H9 (cell line): ENCODE measurements around the gene BIRC6. TPM values are rescaled to one million over a fixed set of nuclear protein-coding genes. Genes with fewer than 3 reads are reported as not detected.

Experiments
- DNase-seq: peaks from one replicate; pipeline ENCODE4 v3.0.0-alpha.2; 2017
- H2AFZ ChIP-seq: one replicate; pipeline ENCODE4 v1.6.1; 2013; ENCODE audit warnings: mild to moderate bottlenecking, low read length, control low read depth, moderate library complexity
- H2AK5ac ChIP-seq: 2 replicates; pipeline ENCODE4 v1.6.1; 2013; ENCODE audit warnings: low read length, control low read depth, mixed read lengths; ENCODE audit not compliant: insufficient read length
- H2BK120ac ChIP-seq: one replicate; pipeline ENCODE4 v1.6.1; 2013; ENCODE audit warnings: low read depth, mild to moderate bottlenecking, low read length, control low read depth, inconsistent platforms; ENCODE audit not compliant: poor library complexity, severe bottlenecking
- H2BK12ac ChIP-seq: 2 replicates; pipeline ENCODE4 v1.6.1; 2013; ENCODE audit warnings: low read length, control low read depth, mixed read lengths, low read depth; ENCODE audit not compliant: insufficient read length
- H2BK15ac ChIP-seq: 2 replicates; pipeline ENCODE4 v1.6.1; 2013; ENCODE audit warnings: low read depth, low read length, control low read depth
- H2BK20ac ChIP-seq: one replicate; pipeline ENCODE4 v1.6.1; 2013; ENCODE audit warnings: low read depth, mild to moderate bottlenecking, low read length, control low read depth, inconsistent platforms; ENCODE audit not compliant: poor library complexity, severe bottlenecking
- H2BK5ac ChIP-seq: 2 replicates; pipeline ENCODE4 v1.6.1; 2013; ENCODE audit warnings: low read length, control low read depth, mixed read lengths; ENCODE audit not compliant: insufficient read length
- H3K14ac ChIP-seq: 2 replicates; pipeline ENCODE4 v1.6.1; 2013; ENCODE audit warnings: low read length, control low read depth; ENCODE audit not compliant: insufficient read depth
- H3K18ac ChIP-seq: 2 replicates; pipeline ENCODE4 v1.6.1; 2013; ENCODE audit warnings: low read depth, mild to moderate bottlenecking, mixed read lengths, low read length, control low read depth; ENCODE audit not compliant: insufficient read length
- H3K23ac ChIP-seq: 2 replicates; pipeline ENCODE4 v1.6.1; 2013; ENCODE audit warnings: low read length, control low read depth, mixed read lengths, low read depth; ENCODE audit not compliant: insufficient read length
- H3K23me2 ChIP-seq: 2 replicates; pipeline ENCODE4 v1.6.1; 2013; ENCODE audit warnings: low read depth, mild to moderate bottlenecking, mixed read lengths, low read length, control low read depth; ENCODE audit not compliant: insufficient read length, poor library complexity, severe bottlenecking
- H3K27ac ChIP-seq: 2 replicates; pipeline ENCODE4 v1.5.1; 2013; ENCODE audit warnings: low read length, control low read depth, mixed read lengths, low read depth; ENCODE audit not compliant: insufficient read length
- H3K27me3 ChIP-seq: 2 replicates; pipeline ENCODE4 v1.6.1; 2013; ENCODE audit warnings: low read length, control low read depth, inconsistent platforms; ENCODE audit not compliant: insufficient read depth
- H3K4ac ChIP-seq: 2 replicates; pipeline ENCODE4 v1.6.1; 2013; ENCODE audit warnings: low read depth, mild to moderate bottlenecking, control low read depth, inconsistent platforms, low read length, moderate library complexity
- H3K4me1 ChIP-seq: 2 replicates; pipeline ENCODE4 v1.6.1; 2013; ENCODE audit warnings: low read length, control low read depth, inconsistent platforms; ENCODE audit not compliant: insufficient read depth
- H3K4me2 ChIP-seq: 2 replicates; pipeline ENCODE4 v1.6.1; 2013; ENCODE audit warnings: low read length, control low read depth, mixed read lengths; ENCODE audit not compliant: insufficient read length, insufficient read depth
- H3K56ac ChIP-seq: 2 replicates; pipeline ENCODE4 v1.6.1; 2013; ENCODE audit warnings: low read depth, mild to moderate bottlenecking, mixed read lengths, low read length, control low read depth; ENCODE audit not compliant: insufficient read length
- H3K79me1 ChIP-seq: 2 replicates; pipeline ENCODE4 v1.6.1; 2013; ENCODE audit warnings: low read depth, mild to moderate bottlenecking, moderate library complexity, low read length, control low read depth, inconsistent platforms; ENCODE audit not compliant: insufficient read depth, poor library complexity, severe bottlenecking
- H3K79me2 ChIP-seq: 2 replicates; pipeline ENCODE4 v1.6.1; 2013; ENCODE audit warnings: low read length, control low read depth, inconsistent platforms; ENCODE audit not compliant: insufficient read depth
- H3K9ac ChIP-seq: 2 replicates; pipeline ENCODE4 v1.6.1; 2013; ENCODE audit warnings: low read length, control low read depth, mixed read lengths; ENCODE audit not compliant: insufficient read length; ENCODE audit errors: extremely low read depth
- H3K9me3 ChIP-seq: one replicate; pipeline ENCODE4 v1.6.1; 2013; ENCODE audit warnings: low read depth, low read length, inconsistent platforms; ENCODE audit not compliant: control insufficient read depth
- H3T11ph ChIP-seq: one replicate; pipeline ENCODE4 v1.6.1; 2013; ENCODE audit warnings: mild to moderate bottlenecking, low read length, control low read depth, inconsistent platforms
- H4K20me1 ChIP-seq: one replicate; pipeline ENCODE4 v1.6.1; 2013; ENCODE audit not compliant: control insufficient read depth, insufficient read length, insufficient read depth
- H4K5ac ChIP-seq: 2 replicates; pipeline ENCODE4 v1.6.1; 2013; ENCODE audit warnings: low read depth, mild to moderate bottlenecking, mixed read lengths, low read length, control low read depth; ENCODE audit not compliant: insufficient read length
- H4K8ac ChIP-seq: replicated peaks from 2 replicates; pipeline ENCODE4 v1.6.1; 2013; ENCODE audit warnings: low read length, control low read depth, mixed read lengths, low read depth; ENCODE audit not compliant: insufficient read length
- H4K91ac ChIP-seq: 2 replicates; pipeline ENCODE4 v1.6.1; 2013; ENCODE audit warnings: low read depth, mild to moderate bottlenecking, moderate library complexity, mixed read lengths, low read length, control low read depth; ENCODE audit not compliant: insufficient read length
- H3K27ac Mint-ChIP-seq, 3 experiments: 2 replicates in 2 of 3; 3 replicates in 1 of 3; pipeline ENCODE4 v1.8.0; 2020 to 2021; ENCODE audit warnings: mixed read lengths in 3 of 3, mild to moderate bottlenecking in 1 of 3, moderate library complexity in 1 of 3
- H3K27me3 Mint-ChIP-seq: 2 replicates; pipeline ENCODE4 v1.8.0; 2021; ENCODE audit warnings: low read depth, mild to moderate bottlenecking, moderate library complexity, mixed read lengths
- H3K36me3 Mint-ChIP-seq, 3 experiments: 2 replicates in 2 of 3; 3 replicates in 1 of 3; pipeline ENCODE4 v1.8.0; 2020 to 2021; ENCODE audit warnings: low read depth in 3 of 3, mixed read lengths in 3 of 3; ENCODE audit not compliant: insufficient read depth in 1 of 3
- H3K4me1 Mint-ChIP-seq, 2 experiments: 2 replicates each; pipeline ENCODE4 v1.8.0; 2020; ENCODE audit warnings: mixed read lengths in 2 of 2
- H3K4me3 Mint-ChIP-seq, 2 experiments: 2 replicates in 1 of 2; 3 replicates in 1 of 2; pipeline ENCODE4 v1.8.0; 2020 to 2021; ENCODE audit warnings: mild to moderate bottlenecking in 2 of 2, mixed read lengths in 2 of 2, moderate library complexity in 1 of 2
- H3K9me3 Mint-ChIP-seq, 2 experiments: 2 replicates in 1 of 2; 3 replicates in 1 of 2; pipeline ENCODE4 v1.8.0; 2020; ENCODE audit warnings: mild to moderate bottlenecking in 2 of 2, mixed read lengths in 2 of 2, moderate library complexity in 1 of 2
- CTCF ChIP-seq: fragments of 200-600 bp; sonication (generic); conservative IDR thresholded peaks from 3 replicates; pipeline ENCODE4 v1.8.0; 2021; ENCODE audit warnings: antibody characterized with exemption, mild to moderate bottlenecking
- WGBS: extraction: QIAGEN DNeasy Blood & Tissue Kit; methylation state at CpG from one replicate; pipeline ENCODE4 v1.1.7; 2013; ENCODE audit warnings: missing lambda C conversion rate, low lambda C conversion rate, mixed read lengths; ENCODE audit not compliant: insufficient read length; ENCODE audit errors: extremely low coverage; 5-methylcytosine and 5-hydroxymethylcytosine counted together
- microRNA-seq: library from miRNA; unstranded; fragments of <30 nt; microRNA quantifications from one replicate; pipeline ENCODE4, GENCODE V29; 2020; ENCODE audit warnings: borderline microRNAs expressed
- total RNA-seq: library from RNA; stranded (reverse); gene quantifications from 2 replicates; pipeline ENCODE4 v1.2.1, GENCODE V29; 2021

BIRC6 gene
- total RNA-seq, 1 experiment from 2014 or later: 78.8 TPM

GRCh38 chr2:32668254-32668653 lies 311.4 kb downstream of the BIRC6 start:
- H3K9me3 Mint-ChIP-seq: peaks cover 0 to 3% of the 10 kb centered on the region in 2 experiments; a peak in 1 of 5 replicates
- H3T11ph ChIP-seq: no peak overlapping the region
- H4K91ac ChIP-seq: no peak overlapping the region
- no peaks in the 10 kb centered on the region for H3K79me1 ChIP-seq
- no peak overlapping the region for H2BK12ac ChIP-seq
- H3K4ac ChIP-seq: no peak overlapping the region
- no peak overlapping the region for H3K56ac ChIP-seq
- no peak overlapping the region for H3K23ac ChIP-seq
- no peak overlapping the region for H2AK5ac ChIP-seq
- no peak overlapping the region for H3K9ac ChIP-seq
- H4K8ac ChIP-seq: no peak overlapping the region
- no peak overlapping the region for H2BK5ac ChIP-seq
- no CpG with 5 or more reads among the region's 1 CpG for WGBS
- no peak overlapping the region for H2BK20ac ChIP-seq
- DNase-seq: no peak
- no peaks in the 10 kb centered on the region for H3K79me2 ChIP-seq
- no peak overlapping the region for H2AFZ ChIP-seq
- no peaks in the 10 kb centered on the region for H3K27me3 ChIP-seq
- no peak for TF ChIP-seq CTCF
- no peaks in the 10 kb centered on the region for H3K9me3 ChIP-seq
- no peak overlapping the region for H3K27ac ChIP-seq
- no peaks in the 10 kb centered on the region for H3K4me1 ChIP-seq
- H3K4me2 ChIP-seq: no peak overlapping the region
- H3K4me3 Mint-ChIP-seq: no peak overlapping the region
- H4K5ac ChIP-seq: no peak overlapping the region
- no peaks in the 10 kb centered on the region for H4K20me1 ChIP-seq
- no peaks in the 10 kb centered on the region for H3K23me2 ChIP-seq
- H2BK120ac ChIP-seq: no peak overlapping the region
- H3K27me3 Mint-ChIP-seq: no peaks in the 10 kb centered on the region
- no peak overlapping the region for H3K27ac Mint-ChIP-seq
- H3K36me3 Mint-ChIP-seq: peaks cover 5 to 19% (median 15%) of the 10 kb centered on the region in 3 experiments; a peak in 5 of 7 replicates
- H2BK15ac ChIP-seq: no peak overlapping the region
- H3K14ac ChIP-seq: no peak overlapping the region
- H3K18ac ChIP-seq: no peak overlapping the region
- H3K4me1 Mint-ChIP-seq: no peaks in the 10 kb centered on the region

Small RNAs within 50 kb of the gene (microRNA-seq; reads per million reads assigned to microRNA genes)
- not detected for gene MIR4765
- gene MIR558: not detected

Other genes with a start within 250 kb of the BIRC6 start
- gene SLC30A6, start 191.2 kb upstream of the BIRC6 start, total RNA-seq: 27.9 and 31.9 TPM in 2 replicates
- not detected in 2 replicates for gene NLRC4, start 92.1 kb upstream of the BIRC6 start, total RNA-seq
- gene YIPF4, start 79.1 kb upstream of the BIRC6 start, total RNA-seq: 26.2 and 26.3 TPM in 2 replicates